ENCODE measurements around the gene SMG7.
"Not testable (repeated sequence)": the region's sequence is repeated elsewhere in the genome, so short reads cannot be mapped to it uniquely, and the experiment has no call there.

GRCh38 chr1:183427591-183427990 is 44.7 kb upstream of the SMG7 start:
- TF ChIP-seq, protein P1, sequence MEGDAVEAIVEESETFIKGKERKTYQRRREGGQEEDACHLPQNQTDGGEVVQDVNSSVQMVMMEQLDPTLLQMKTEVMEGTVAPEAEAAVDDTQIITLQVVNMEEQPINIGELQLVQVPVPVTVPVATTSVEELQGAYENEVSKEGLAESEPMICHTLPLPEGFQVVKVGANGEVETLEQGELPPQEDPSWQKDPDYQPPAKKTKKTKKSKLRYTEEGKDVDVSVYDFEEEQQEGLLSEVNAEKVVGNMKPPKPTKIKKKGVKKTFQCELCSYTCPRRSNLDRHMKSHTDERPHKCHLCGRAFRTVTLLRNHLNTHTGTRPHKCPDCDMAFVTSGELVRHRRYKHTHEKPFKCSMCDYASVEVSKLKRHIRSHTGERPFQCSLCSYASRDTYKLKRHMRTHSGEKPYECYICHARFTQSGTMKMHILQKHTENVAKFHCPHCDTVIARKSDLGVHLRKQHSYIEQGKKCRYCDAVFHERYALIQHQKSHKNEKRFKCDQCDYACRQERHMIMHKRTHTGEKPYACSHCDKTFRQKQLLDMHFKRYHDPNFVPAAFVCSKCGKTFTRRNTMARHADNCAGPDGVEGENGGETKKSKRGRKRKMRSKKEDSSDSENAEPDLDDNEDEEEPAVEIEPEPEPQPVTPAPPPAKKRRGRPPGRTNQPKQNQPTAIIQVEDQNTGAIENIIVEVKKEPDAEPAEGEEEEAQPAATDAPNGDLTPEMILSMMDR (IDR thresholded peaks at IDR 0.05 in 2 of 3, conservative IDR thresholded peaks at IDR 0.05 in 1 of 3; ENCODE audit: control insufficient read depth in 2 of 3, extremely low read depth in 1 of 3, insufficient read depth in 1 of 3, low read depth in 3 of 3, low read length in 3 of 3): not testable (repeated sequence)
- TF ChIP-seq ETV6 (conservative IDR thresholded peaks at IDR 0.05 in 1 of 2, IDR thresholded peaks at IDR 0.05 in 1 of 2; ENCODE audit: borderline replicate concordance in 1 of 2, low read depth in 1 of 2); JUNB (IDR thresholded peaks at IDR 0.05); GABPA (IDR thresholded peaks at IDR 0.05; ENCODE audit: low read depth); EZH2 (IDR thresholded peaks at IDR 0.05; ENCODE audit: borderline replicate concordance, control insufficient read depth, low read depth, low read length); RCOR1 (conservative IDR thresholded peaks at IDR 0.05; ENCODE audit: low read depth, low read length); POLR2AphosphoS5 (IDR thresholded peaks at IDR 0.05; ENCODE audit: low read length); CHD2 (IDR thresholded peaks at IDR 0.05; ENCODE audit: borderline replicate concordance, low read depth, low read length); CBX5 (IDR thresholded peaks at IDR 0.05; ENCODE audit: low read depth); CHD1 (IDR thresholded peaks at IDR 0.05; ENCODE audit: low read depth, low read length); TAF1 (IDR thresholded peaks at IDR 0.05; ENCODE audit: borderline replicate concordance, low read depth, low read length); REST (IDR thresholded peaks at IDR 0.05; ENCODE audit: low read depth, low read length): not testable (repeated sequence)

Measured in GM12878 (cell line).